Panc1 (cell line): Measurements from ENCODE around the gene MCOLN1. TPM values are rescaled to one million over a fixed set of nuclear protein-coding genes. Genes with fewer than 3 reads are reported as not detected.

Experiments
- ATAC-seq: fragments of 200-7000 bp; cut with Tn5 transposase; 2 replicates; pipeline ENCODE4 v1.9.1; 2020; ENCODE audit warnings: mild to moderate bottlenecking, moderate library complexity
- BruUV-seq: library from RNA; stranded (reverse); fragments of 400-500 nt; replicated peaks from 2 replicates; lab custom pipeline; 2021; lab: Mats Ljungman, UMichigan
- CTCF ChIA-PET: fragments of 300-600 bp; sonication (Branson Sonifier 250); formaldehyde crosslinking; loops from one replicate; lab custom pipeline; 2022; ENCODE audit warnings: antibody characterized with exemption; lab: Charles Lee
- POLR2A ChIA-PET: fragments of 300-600 bp; sonication (Branson Sonifier 250); formaldehyde crosslinking; loops from one replicate; lab custom pipeline; 2022; ENCODE audit warnings: antibody characterized with exemption; lab: Charles Lee
- DNase-seq: peaks from one replicate; pipeline ENCODE4 v3.0.0-alpha.2; 2010; ENCODE audit warnings: low read depth, low spot score
- H3K27ac ChIP-seq: 2 replicates; pipeline ENCODE4 v1.5.1; 2011; ENCODE audit warnings: mild to moderate bottlenecking, low read length, inconsistent platforms
- H3K27me3 ChIP-seq: fragments of 200-500 bp; sonication (Bioruptor generic); 2 replicates; pipeline ENCODE4 v1.6.0; 2014; ENCODE audit warnings: low read length, inconsistent platforms; ENCODE audit not compliant: control insufficient read depth, insufficient read depth
- H3K36me3 ChIP-seq: fragments of 200-500 bp; sonication (Bioruptor generic); 2 replicates; pipeline ENCODE4 v1.5.1; 2014; ENCODE audit warnings: inconsistent platforms, mild to moderate bottlenecking, low read length, moderate library complexity; ENCODE audit not compliant: control insufficient read depth, insufficient read depth
- H3K4me1 ChIP-seq: 2 replicates; pipeline ENCODE4 v1.5.1; 2011; ENCODE audit warnings: inconsistent platforms, mild to moderate bottlenecking, low read length, moderate library complexity; ENCODE audit not compliant: control insufficient read depth, insufficient read depth
- H3K4me3 ChIP-seq, 2 experiments: 2 replicates each; pipeline ENCODE4 v1.5.1; 2011 to 2012; ENCODE audit warnings: low read depth in 2 of 2, low read length in 2 of 2, mild to moderate bottlenecking in 2 of 2, inconsistent platforms in 1 of 2, moderate library complexity in 1 of 2
- H3K9me3 ChIP-seq: fragments of 200-500 bp; sonication (Bioruptor generic); 2 replicates; pipeline ENCODE4 v1.5.1; 2014; ENCODE audit warnings: low read depth, mild to moderate bottlenecking, inconsistent platforms, low read length, moderate library complexity; ENCODE audit not compliant: control insufficient read depth, insufficient read depth
- POLR2AphosphoS5 ChIP-seq: IDR thresholded peaks from 2 replicates; pipeline ENCODE4 v1.6.1; 2012; ENCODE audit warnings: mild to moderate bottlenecking, low read depth, low read length, moderate library complexity
- REST ChIP-seq, 2 experiments: IDR thresholded peaks; 2 replicates each; pipeline ENCODE4 v1.6.1; 2011 to 2012; ENCODE audit warnings: low read depth in 2 of 2, control low read depth in 1 of 2, low read length in 1 of 2, mild to moderate bottlenecking in 1 of 2, moderate library complexity in 1 of 2; ENCODE audit not compliant: insufficient read depth in 1 of 2
- SIN3A ChIP-seq: IDR thresholded peaks from 2 replicates; pipeline ENCODE4 v1.6.1; 2012; ENCODE audit warnings: low read depth, mild to moderate bottlenecking, low read length, moderate library complexity, borderline replicate concordance; ENCODE audit not compliant: insufficient read depth
- TCF7L2 ChIP-seq: IDR thresholded peaks from 2 replicates; pipeline ENCODE4 v1.6.1; 2011; ENCODE audit warnings: mild to moderate bottlenecking, low read depth, low read length, inconsistent platforms
- in situ Hi-C: cut with HindIII; loops from 2 replicates; pipeline ENCODE4 v1.10.0; 2016; ENCODE audit warnings: low sequenced_read_pairs, low pct_unique_long_range_greater_than_20kb
- intact Hi-C: fragments of 100-400 bp; cut with micrococcal nuclease; formaldehyde crosslinking; loops from one replicate; pipeline ENCODE4 v1.10.0; 2022; ENCODE audit not compliant: unreplicated experiment
- total RNA-seq: library from RNA; stranded (reverse); gene quantifications from one replicate; pipeline ENCODE4 v1.2.1, GENCODE V29; 2021; ENCODE audit not compliant: unreplicated experiment
- TF ChIP-seq, protein P1 (sequence below): fragments of 450-650 bp; IDR thresholded peaks from 2 replicates; pipeline ENCODE4 v1.5.1; 2017; ENCODE audit warnings: mild to moderate bottlenecking

Gene MCOLN1
- total RNA-seq, 1 experiment from 2014 or later, result 28.0 TPM

DNA sequence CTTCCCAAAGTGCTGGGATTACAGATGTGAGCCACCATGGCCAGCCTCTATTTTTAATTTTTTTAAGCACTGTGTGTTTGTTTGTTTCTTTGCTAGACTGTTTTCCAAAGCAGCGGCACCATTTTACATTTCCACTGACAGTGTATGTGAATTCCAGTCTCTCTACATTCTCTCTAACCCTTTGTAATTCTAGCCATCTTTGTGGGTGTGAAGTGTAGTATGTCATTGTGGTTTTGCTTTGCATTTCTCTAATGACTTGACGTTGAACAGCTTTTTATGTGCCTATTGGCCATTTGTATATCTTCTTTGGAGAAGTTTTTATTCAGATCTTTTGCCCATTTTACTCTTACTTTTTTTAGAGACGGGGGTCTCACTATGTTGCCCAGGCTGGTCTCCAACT, 24.7 kb downstream of the MCOLN1 start:
- ChIA-PET CTCF (no interaction called here), POLR2A (no interaction called here)
- no peaks in the 10 kb centered on the region for H3K4me1 ChIP-seq
- H3K36me3 ChIP-seq, result no peaks in the 10 kb centered on the region
- BruUV-seq, result no TSS peak
- TF ChIP-seq, protein P1, sequence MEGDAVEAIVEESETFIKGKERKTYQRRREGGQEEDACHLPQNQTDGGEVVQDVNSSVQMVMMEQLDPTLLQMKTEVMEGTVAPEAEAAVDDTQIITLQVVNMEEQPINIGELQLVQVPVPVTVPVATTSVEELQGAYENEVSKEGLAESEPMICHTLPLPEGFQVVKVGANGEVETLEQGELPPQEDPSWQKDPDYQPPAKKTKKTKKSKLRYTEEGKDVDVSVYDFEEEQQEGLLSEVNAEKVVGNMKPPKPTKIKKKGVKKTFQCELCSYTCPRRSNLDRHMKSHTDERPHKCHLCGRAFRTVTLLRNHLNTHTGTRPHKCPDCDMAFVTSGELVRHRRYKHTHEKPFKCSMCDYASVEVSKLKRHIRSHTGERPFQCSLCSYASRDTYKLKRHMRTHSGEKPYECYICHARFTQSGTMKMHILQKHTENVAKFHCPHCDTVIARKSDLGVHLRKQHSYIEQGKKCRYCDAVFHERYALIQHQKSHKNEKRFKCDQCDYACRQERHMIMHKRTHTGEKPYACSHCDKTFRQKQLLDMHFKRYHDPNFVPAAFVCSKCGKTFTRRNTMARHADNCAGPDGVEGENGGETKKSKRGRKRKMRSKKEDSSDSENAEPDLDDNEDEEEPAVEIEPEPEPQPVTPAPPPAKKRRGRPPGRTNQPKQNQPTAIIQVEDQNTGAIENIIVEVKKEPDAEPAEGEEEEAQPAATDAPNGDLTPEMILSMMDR, result no peak
- TF ChIP-seq POLR2AphosphoS5, result no peak
- H3K9me3 ChIP-seq, result no peaks in the 10 kb centered on the region
- H3K27me3 ChIP-seq, result no peaks in the 10 kb centered on the region
- no peak overlapping the region for H3K4me3 ChIP-seq
- DNase-seq, result no peak
- no peak for ATAC-seq
- intact Hi-C loops, result no loop called here
- H3K27ac ChIP-seq, result no peak overlapping the region
- in situ Hi-C loops, result no loop called here

- in situ Hi-C loops (no loop called here), intact Hi-C loops (no loop called here)
- ChIA-PET CTCF (no interaction called here), POLR2A (no interaction called here)
- Histone ChIP-seq H3K9me3 (no peaks in the 10 kb centered on the region), H3K4me1 (no peaks in the 10 kb centered on the region), H3K4me3 (no peak overlapping the region), H3K27me3 (no peaks in the 10 kb centered on the region), H3K36me3 (no peaks in the 10 kb centered on the region), H3K27ac (no peak overlapping the region)
- no peak for DNase-seq
- TF ChIP-seq, protein P1, result no peak
- TF ChIP-seq REST (IDR thresholded peaks at IDR 0.05; ENCODE audit: insufficient read depth in 1 of 2, low read depth in 2 of 2, low read length in 1 of 2) (no peak), POLR2AphosphoS5 (no peak), TCF7L2 (no peak), SIN3A (no peak)
- no peak for ATAC-seq
- BruUV-seq, result no TSS peak
Observed at GRCh38 chr19:7549429-7550148, 27.2 kb downstream of the MCOLN1 start.
